Mesenchymal stem cell (in vitro differentiated cells and primary cell): Measurements from ENCODE around the gene RNF150.

Experiments
- DNase-seq: peaks from one replicate; pipeline ENCODE4 v3.0.0-alpha.2; 2013
- H2AFZ ChIP-seq: one replicate; pipeline ENCODE4 v1.6.1; 2013; ENCODE audit warnings: low read depth, mild to moderate bottlenecking, control low read depth, inconsistent platforms, low read length, moderate library complexity
- H2AK5ac ChIP-seq: 2 replicates; pipeline ENCODE4 v1.6.1; 2013; ENCODE audit warnings: low read length, moderate library complexity, mild to moderate bottlenecking, inconsistent platforms; ENCODE audit not compliant: severe bottlenecking
- H2BK120ac ChIP-seq: one replicate; pipeline ENCODE4 v1.6.1; 2013; ENCODE audit warnings: low read depth, mild to moderate bottlenecking, inconsistent platforms, low read length, moderate library complexity
- H2BK12ac ChIP-seq, 2 experiments: one replicate each; pipeline ENCODE4 v1.6.1; 2013; ENCODE audit warnings: inconsistent platforms in 2 of 2, low read length in 2 of 2, mild to moderate bottlenecking in 2 of 2, moderate library complexity in 2 of 2, control low read depth in 1 of 2
- H2BK15ac ChIP-seq: one replicate; pipeline ENCODE4 v1.6.1; 2013; ENCODE audit warnings: mild to moderate bottlenecking, low read depth, inconsistent platforms; ENCODE audit not compliant: poor library complexity, severe bottlenecking
- H2BK5ac ChIP-seq: 2 replicates; pipeline ENCODE4 v1.6.1; 2013; ENCODE audit warnings: low read depth, mild to moderate bottlenecking, low read length, control low read depth, inconsistent platforms; ENCODE audit not compliant: poor library complexity, severe bottlenecking
- H3K14ac ChIP-seq, 2 experiments: one replicate each; pipeline ENCODE4 v1.6.1; 2013; ENCODE audit warnings: inconsistent platforms in 2 of 2, low read length in 2 of 2, control low read depth in 1 of 2, mild to moderate bottlenecking in 1 of 2, moderate library complexity in 1 of 2
- H3K18ac ChIP-seq, 2 experiments: one replicate each; pipeline ENCODE4 v1.6.1; 2013; ENCODE audit warnings: inconsistent platforms in 2 of 2, low read length in 2 of 2, control low read depth in 1 of 2, low read depth in 1 of 2, mild to moderate bottlenecking in 1 of 2
- H3K23ac ChIP-seq, 2 experiments: one replicate each; pipeline ENCODE4 v1.6.1; 2013; ENCODE audit warnings: inconsistent platforms in 2 of 2, low read length in 2 of 2, mild to moderate bottlenecking in 2 of 2, moderate library complexity in 2 of 2, control low read depth in 1 of 2
- H3K27ac ChIP-seq: 2 replicates; pipeline ENCODE4 v1.5.1; 2013; ENCODE audit warnings: mild to moderate bottlenecking, moderate library complexity, low read length, control low read depth, inconsistent platforms; ENCODE audit not compliant: poor library complexity, severe bottlenecking
- H3K27me3 ChIP-seq, 2 experiments: 2 replicates each; pipeline versions ENCODE4 v1.6.1 to v1.7.0; 2013; ENCODE audit warnings: low read length in 2 of 2, mild to moderate bottlenecking in 2 of 2, moderate library complexity in 2 of 2, control low read depth in 1 of 2, inconsistent platforms in 1 of 2; ENCODE audit not compliant: control insufficient read depth in 1 of 2, insufficient read depth in 1 of 2
- H3K36me3 ChIP-seq, 2 experiments: 2 replicates each; pipeline versions ENCODE4 v1.6.1 to v1.7.0; 2013; ENCODE audit warnings: low read length in 2 of 2, control low read depth in 1 of 2, inconsistent platforms in 1 of 2, low read depth in 1 of 2, mild to moderate bottlenecking in 1 of 2; ENCODE audit not compliant: insufficient read depth in 2 of 2, control insufficient read depth in 1 of 2
- H3K4ac ChIP-seq, 2 experiments: one replicate each; pipeline ENCODE4 v1.6.1; 2013; ENCODE audit warnings: inconsistent platforms in 2 of 2, low read length in 2 of 2, mild to moderate bottlenecking in 2 of 2, moderate library complexity in 2 of 2, control low read depth in 1 of 2, low read depth in 1 of 2
- H3K4me1 ChIP-seq: 2 replicates; pipeline ENCODE4 v1.6.1; 2013; ENCODE audit warnings: low read depth, low read length, control low read depth; ENCODE audit not compliant: control insufficient read depth, insufficient read depth
- H3K4me2 ChIP-seq: 2 replicates; pipeline ENCODE4 v1.6.1; 2013; ENCODE audit warnings: low read length, mild to moderate bottlenecking, inconsistent platforms; ENCODE audit not compliant: poor library complexity, severe bottlenecking
- H3K4me3 ChIP-seq, 2 experiments: 2 replicates each; pipeline versions ENCODE4 v1.5.1 to v1.7.0; 2013; ENCODE audit warnings: low read length in 2 of 2, mild to moderate bottlenecking in 2 of 2, control low read depth in 1 of 2, low read depth in 1 of 2; ENCODE audit not compliant: insufficient read depth in 1 of 2
- H3K79me1 ChIP-seq: replicated peaks from 2 replicates; pipeline ENCODE4 v1.6.1; 2013; ENCODE audit warnings: mild to moderate bottlenecking, control low read depth, low read length, inconsistent platforms; ENCODE audit not compliant: poor library complexity, severe bottlenecking
- H3K9ac ChIP-seq: 2 replicates; pipeline ENCODE4 v1.7.0; 2013; ENCODE audit warnings: mild to moderate bottlenecking, low read length, moderate library complexity
- H3K9me3 ChIP-seq: 2 replicates; pipeline ENCODE4 v1.7.0; 2013; ENCODE audit warnings: mild to moderate bottlenecking, low read length; ENCODE audit not compliant: control insufficient read depth
- H4K8ac ChIP-seq: one replicate; pipeline ENCODE4 v1.6.1; 2013; ENCODE audit warnings: inconsistent platforms, mild to moderate bottlenecking, low read length, moderate library complexity
- H4K91ac ChIP-seq: one replicate; pipeline ENCODE4 v1.6.1; 2013; ENCODE audit warnings: mild to moderate bottlenecking, low read length, inconsistent platforms
- WGBS: methylation state at CpG from one replicate; pipeline ENCODE4 v1.1.7; 2013; ENCODE audit warnings: mixed read lengths; 5-methylcytosine and 5-hydroxymethylcytosine counted together

RNF150 gene

DNA sequence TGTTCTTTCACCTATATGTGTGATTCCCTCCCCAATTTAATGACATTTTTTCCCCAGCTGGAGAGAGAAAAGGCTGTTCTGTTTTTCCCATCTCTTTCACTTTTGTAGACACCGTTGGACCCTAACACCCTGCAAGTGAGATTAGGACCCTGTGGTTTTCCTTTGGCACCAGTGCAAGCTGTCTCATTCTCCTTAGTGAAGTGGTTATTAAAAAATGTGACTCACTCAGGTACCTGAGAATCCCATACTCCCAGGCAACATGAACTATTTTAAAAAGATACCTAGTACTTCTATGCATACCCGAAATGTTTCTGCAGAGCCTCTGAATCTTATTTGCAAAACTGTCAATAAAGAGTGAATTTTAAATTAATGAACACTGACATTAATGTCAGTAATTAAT, 201.4 kb downstream of the RNF150 start:
- Histone ChIP-seq H3K79me1 (no peaks in the 10 kb centered on the region), H4K8ac (no peak overlapping the region), H3K14ac (no peak overlapping the region), H3K9me3 (no peaks in the 10 kb centered on the region), H3K4me3 (no peak overlapping the region), H3K36me3 (no peaks in the 10 kb centered on the region), H2AK5ac (no peak overlapping the region), H2BK120ac (no peak overlapping the region), H2AFZ (no peak overlapping the region), H3K23ac (no peak overlapping the region), H3K4ac (no peak overlapping the region), H3K27ac (no peak overlapping the region), H2BK12ac (no peak overlapping the region), H3K18ac (no peak overlapping the region), H2BK15ac (no peak overlapping the region), H3K9ac (no peak overlapping the region), H2BK5ac (no peak overlapping the region), H3K27me3 (no peaks in the 10 kb centered on the region), H3K4me1 (no peaks in the 10 kb centered on the region), H4K91ac (no peak overlapping the region), H3K4me2 (no peak overlapping the region)
- 83% methylated on average over 1 of the region's 2 CpGs for WGBS
- no peak for DNase-seq

DNA sequence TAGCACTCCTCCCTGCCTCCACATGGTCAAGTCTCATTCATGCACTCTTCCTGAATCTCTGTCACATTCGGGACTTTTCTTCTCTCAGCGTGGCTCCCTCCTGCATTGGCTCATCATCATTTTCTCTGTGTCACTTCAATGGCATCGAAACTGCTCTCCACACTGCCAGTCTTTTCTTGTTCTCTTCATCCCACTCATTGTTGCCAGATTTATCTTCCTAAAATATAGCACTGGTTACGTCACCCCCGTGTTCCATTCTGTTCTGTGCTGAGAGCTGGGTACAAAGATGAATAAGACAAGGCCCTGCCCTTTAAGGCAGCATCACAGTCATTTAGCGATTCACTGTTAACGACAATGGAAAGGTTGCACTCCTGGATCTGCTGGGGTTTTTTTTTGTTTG, 202.7 kb downstream of the RNF150 start:
- Histone ChIP-seq H3K4ac (no peak overlapping the region), H3K14ac (no peak overlapping the region), H3K4me3 (no peak overlapping the region), H3K79me1 (no peaks in the 10 kb centered on the region), H3K23ac (no peak overlapping the region), H3K4me2 (no peak overlapping the region), H2BK15ac (no peak overlapping the region), H2BK12ac (no peak overlapping the region), H2AK5ac (no peak overlapping the region), H3K18ac (no peak overlapping the region), H2BK5ac (no peak overlapping the region), H4K8ac (no peak overlapping the region), H3K9me3 (no peaks in the 10 kb centered on the region), H3K36me3 (peaks cover 0 to under 1% of the 10 kb centered on the region in 2 experiments), H3K27ac (no peak overlapping the region), H3K9ac (no peak overlapping the region), H3K4me1 (no peaks in the 10 kb centered on the region), H2AFZ (no peak overlapping the region), H3K27me3 (no peaks in the 10 kb centered on the region), H2BK120ac (no peak overlapping the region), H4K91ac (no peak overlapping the region)
- no peak for DNase-seq
- WGBS, result 93% methylated on average over 7 of the region's 7 CpGs

DNA sequence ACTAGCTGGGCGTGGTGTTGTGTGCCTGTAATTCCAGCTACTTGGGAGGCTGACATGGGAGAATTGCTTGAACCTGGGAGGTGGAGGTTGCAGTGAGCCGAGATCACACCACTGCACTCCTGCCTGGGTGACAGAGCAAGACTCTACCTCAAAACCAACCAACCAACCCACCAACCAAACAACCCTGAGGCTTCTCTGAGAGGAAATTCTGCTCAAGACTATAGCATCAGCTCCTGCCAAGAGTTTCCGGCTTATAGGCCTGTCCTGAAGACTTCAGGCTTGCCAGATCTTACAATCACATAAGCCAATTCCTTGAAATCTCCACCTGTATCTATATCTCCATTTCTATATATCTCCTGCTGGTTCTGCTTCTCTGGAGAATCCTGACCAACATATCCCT, 203.3 kb downstream of the RNF150 start:
- DNase-seq, result no peak

DNA sequence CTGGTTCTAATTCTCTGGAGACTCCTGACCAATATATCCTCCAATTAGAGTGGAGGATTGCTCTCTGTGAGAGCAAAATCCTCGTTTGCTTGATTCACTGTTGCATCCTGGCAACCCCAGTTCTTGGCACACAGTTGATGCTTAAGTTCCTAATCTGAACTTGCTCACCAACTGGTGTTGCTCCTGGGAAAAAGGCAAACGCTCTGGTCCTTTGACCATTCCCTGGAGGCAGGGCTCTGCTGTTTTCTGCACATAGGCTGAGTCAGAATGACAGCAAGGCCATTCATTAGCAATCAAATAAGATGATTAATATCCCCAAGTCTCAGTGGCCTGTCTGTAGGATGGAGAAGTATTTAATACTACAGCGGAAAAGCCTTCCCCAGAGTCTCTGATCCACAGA, 204.4 kb downstream of the RNF150 start:
- H3K4ac ChIP-seq, result no peak overlapping the region
- H3K18ac ChIP-seq, result no peak overlapping the region
- peaks cover 0 to 3% of the 10 kb centered on the region in 2 experiments for H3K36me3 ChIP-seq
- no peak overlapping the region for H2BK12ac ChIP-seq
- H3K9ac ChIP-seq, result no peak overlapping the region
- no peaks in the 10 kb centered on the region for H3K9me3 ChIP-seq
- DNase-seq, result no peak
- H4K8ac ChIP-seq, result no peak overlapping the region
- H3K27me3 ChIP-seq, result no peaks in the 10 kb centered on the region
- no peak overlapping the region for H2AFZ ChIP-seq
- no peak overlapping the region for H2BK120ac ChIP-seq
- H3K14ac ChIP-seq, result no peak overlapping the region
- H2BK15ac ChIP-seq, result no peak overlapping the region
- H3K79me1 ChIP-seq, result no peaks in the 10 kb centered on the region
- no peaks in the 10 kb centered on the region for H3K4me1 ChIP-seq
- no peak overlapping the region for H4K91ac ChIP-seq
- no peak overlapping the region for H2BK5ac ChIP-seq
- H3K4me3 ChIP-seq, result no peak overlapping the region
- H3K27ac ChIP-seq, result no peak overlapping the region
- H3K4me2 ChIP-seq, result no peak overlapping the region
- H2AK5ac ChIP-seq, result no peak overlapping the region
- 49% methylated on average over 3 of the region's 3 CpGs for WGBS
- no peak overlapping the region for H3K23ac ChIP-seq

More for the DNA sequence above, 203.3 kb downstream of the RNF150 start:
- Histone ChIP-seq H3K9ac (no peak overlapping the region), H3K36me3 (peaks cover 0 to 3% of the 10 kb centered on the region in 2 experiments), H3K18ac (no peak overlapping the region), H2BK12ac (no peak overlapping the region), H4K91ac (no peak overlapping the region), H3K14ac (no peak overlapping the region), H3K4me3 (no peak overlapping the region), H2AK5ac (no peak overlapping the region), H3K4me1 (no peaks in the 10 kb centered on the region), H3K23ac (no peak overlapping the region), H3K4ac (no peak overlapping the region), H2BK120ac (no peak overlapping the region), H2BK5ac (no peak overlapping the region), H3K79me1 (no peaks in the 10 kb centered on the region), H3K27ac (no peak overlapping the region), H2AFZ (no peak overlapping the region), H4K8ac (no peak overlapping the region), H3K4me2 (no peak overlapping the region), H3K27me3 (no peaks in the 10 kb centered on the region), H3K9me3 (no peaks in the 10 kb centered on the region), H2BK15ac (no peak overlapping the region)
- WGBS, result 92% methylated on average over 3 of the region's 3 CpGs
